ENCODE data around the gene TBC1D2.

DNA sequence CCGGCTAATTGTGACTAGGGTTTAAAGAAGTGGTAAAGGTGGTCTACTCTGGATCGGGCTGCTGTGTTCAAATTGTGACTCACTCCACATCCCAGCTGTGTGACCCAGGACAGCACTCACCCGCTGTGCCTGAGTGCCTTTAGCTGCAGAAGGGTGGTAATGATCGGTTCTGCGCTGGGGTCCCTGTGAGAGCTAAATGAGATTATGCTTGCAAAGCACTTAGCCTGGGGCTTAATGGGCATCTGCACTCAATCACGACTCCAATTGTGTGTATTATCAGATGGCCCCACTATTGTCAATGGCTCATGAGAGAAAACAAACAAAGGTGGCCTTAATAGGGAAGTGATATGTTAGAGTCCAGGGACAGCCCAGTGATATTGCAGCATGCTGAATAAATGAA is 25.1 kb upstream of the TBC1D2 start:
- no peak for TF ChIP-seq ZNF766 (CRISPR knock-in tag; IDR thresholded peaks at IDR 0.05; ENCODE audit: borderline replicate concordance)
- TF ChIP-seq, protein P1, sequence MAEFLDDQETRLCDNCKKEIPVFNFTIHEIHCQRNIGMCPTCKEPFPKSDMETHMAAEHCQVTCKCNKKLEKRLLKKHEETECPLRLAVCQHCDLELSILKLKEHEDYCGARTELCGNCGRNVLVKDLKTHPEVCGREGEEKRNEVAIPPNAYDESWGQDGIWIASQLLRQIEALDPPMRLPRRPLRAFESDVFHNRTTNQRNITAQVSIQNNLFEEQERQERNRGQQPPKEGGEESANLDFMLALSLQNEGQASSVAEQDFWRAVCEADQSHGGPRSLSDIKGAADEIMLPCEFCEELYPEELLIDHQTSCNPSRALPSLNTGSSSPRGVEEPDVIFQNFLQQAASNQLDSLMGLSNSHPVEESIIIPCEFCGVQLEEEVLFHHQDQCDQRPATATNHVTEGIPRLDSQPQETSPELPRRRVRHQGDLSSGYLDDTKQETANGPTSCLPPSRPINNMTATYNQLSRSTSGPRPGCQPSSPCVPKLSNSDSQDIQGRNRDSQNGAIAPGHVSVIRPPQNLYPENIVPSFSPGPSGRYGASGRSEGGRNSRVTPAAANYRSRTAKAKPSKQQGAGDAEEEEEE (CRISPR knock-in tag; IDR thresholded peaks at IDR 0.05; ENCODE audit: borderline replicate concordance), result no peak
- TF ChIP-seq TBP (CRISPR knock-in tag; IDR thresholded peaks at IDR 0.05), result no peak
- TF ChIP-seq POLR2A (IDR thresholded peaks at IDR 0.05; ENCODE audit: insufficient read depth in 1 of 2, low read depth in 2 of 2, low read length in 2 of 2), result no peak
- TF ChIP-seq, protein P2, sequence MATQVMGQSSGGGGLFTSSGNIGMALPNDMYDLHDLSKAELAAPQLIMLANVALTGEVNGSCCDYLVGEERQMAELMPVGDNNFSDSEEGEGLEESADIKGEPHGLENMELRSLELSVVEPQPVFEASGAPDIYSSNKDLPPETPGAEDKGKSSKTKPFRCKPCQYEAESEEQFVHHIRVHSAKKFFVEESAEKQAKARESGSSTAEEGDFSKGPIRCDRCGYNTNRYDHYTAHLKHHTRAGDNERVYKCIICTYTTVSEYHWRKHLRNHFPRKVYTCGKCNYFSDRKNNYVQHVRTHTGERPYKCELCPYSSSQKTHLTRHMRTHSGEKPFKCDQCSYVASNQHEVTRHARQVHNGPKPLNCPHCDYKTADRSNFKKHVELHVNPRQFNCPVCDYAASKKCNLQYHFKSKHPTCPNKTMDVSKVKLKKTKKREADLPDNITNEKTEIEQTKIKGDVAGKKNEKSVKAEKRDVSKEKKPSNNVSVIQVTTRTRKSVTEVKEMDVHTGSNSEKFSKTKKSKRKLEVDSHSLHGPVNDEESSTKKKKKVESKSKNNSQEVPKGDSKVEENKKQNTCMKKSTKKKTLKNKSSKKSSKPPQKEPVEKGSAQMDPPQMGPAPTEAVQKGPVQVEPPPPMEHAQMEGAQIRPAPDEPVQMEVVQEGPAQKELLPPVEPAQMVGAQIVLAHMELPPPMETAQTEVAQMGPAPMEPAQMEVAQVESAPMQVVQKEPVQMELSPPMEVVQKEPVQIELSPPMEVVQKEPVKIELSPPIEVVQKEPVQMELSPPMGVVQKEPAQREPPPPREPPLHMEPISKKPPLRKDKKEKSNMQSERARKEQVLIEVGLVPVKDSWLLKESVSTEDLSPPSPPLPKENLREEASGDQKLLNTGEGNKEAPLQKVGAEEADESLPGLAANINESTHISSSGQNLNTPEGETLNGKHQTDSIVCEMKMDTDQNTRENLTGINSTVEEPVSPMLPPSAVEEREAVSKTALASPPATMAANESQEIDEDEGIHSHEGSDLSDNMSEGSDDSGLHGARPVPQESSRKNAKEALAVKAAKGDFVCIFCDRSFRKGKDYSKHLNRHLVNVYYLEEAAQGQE (IDR thresholded peaks at IDR 0.05; ENCODE audit: borderline replicate concordance in 1 of 2, low read depth in 1 of 2, low read length in 2 of 2), result no peak
- no peak for TF ChIP-seq NFE2 (CRISPR knock-in tag; IDR thresholded peaks at IDR 0.05)
- no peak for TF ChIP-seq SRF (IDR thresholded peaks at IDR 0.05; ENCODE audit: low read depth, low read length)
- TF ChIP-seq CCAR2 (optimal IDR thresholded peaks at IDR 0.05; ENCODE audit: low read depth, low read length), result no peak

Data from HepG2 (cell line).